Measurements from ENCODE around the gene GPR176.

- TF ChIP-seq CTCF (IDR thresholded peaks at IDR 0.05) (no peak), POLR2A (IDR thresholded peaks at IDR 0.05) (no peak)
Observed at GRCh38 chr15:39869254-39869653, 50.8 kb downstream of the GPR176 start.
